Ishikawa (cell line): Measurements from ENCODE around the gene RNF20.

Experiments
- CEBPB ChIP-seq: IDR thresholded peaks from 2 replicates; pipeline ENCODE4 v1.6.1; 2012
- CREB1 ChIP-seq: IDR thresholded peaks from 2 replicates; pipeline ENCODE4 v1.6.1; 2012; ENCODE audit warnings: low read depth
- EGR1 ChIP-seq: IDR thresholded peaks from 2 replicates; pipeline ENCODE4 v1.6.1; 2012
- EP300 ChIP-seq: IDR thresholded peaks from 2 replicates; pipeline ENCODE4 v1.6.1; 2012; ENCODE audit warnings: borderline replicate concordance
- FOXM1 ChIP-seq: IDR thresholded peaks from 2 replicates; pipeline ENCODE4 v1.6.1; 2012; ENCODE audit warnings: low read depth, borderline replicate concordance
- NFIC ChIP-seq: IDR thresholded peaks from 2 replicates; pipeline ENCODE4 v1.6.1; 2012
- RAD21 ChIP-seq: IDR thresholded peaks from 2 replicates; pipeline ENCODE4 v1.6.1; 2012; ENCODE audit warnings: low read depth
- TAF1 ChIP-seq: IDR thresholded peaks from 2 replicates; pipeline ENCODE4 v1.6.1; 2012; ENCODE audit warnings: low read depth, mild to moderate bottlenecking
- TCF12 ChIP-seq: IDR thresholded peaks from 2 replicates; pipeline ENCODE4 v1.6.1; 2012; ENCODE audit warnings: low read depth
- TEAD4 ChIP-seq: IDR thresholded peaks from 2 replicates; pipeline ENCODE4 v1.6.1; 2012
- YY1 ChIP-seq: IDR thresholded peaks from 2 replicates; pipeline ENCODE4 v1.6.1; 2012; ENCODE audit warnings: low read depth
- ZBTB7A ChIP-seq: IDR thresholded peaks from 2 replicates; pipeline ENCODE4 v1.6.1; 2012; ENCODE audit warnings: low read depth
- TF ChIP-seq, protein P1 (sequence below): IDR thresholded peaks from 2 replicates; pipeline ENCODE4 v1.6.1; 2012
- TF ChIP-seq, protein P2 (sequence below): IDR thresholded peaks from 2 replicates; pipeline ENCODE4 v1.6.1; 2012
- TF ChIP-seq, protein P3 (sequence below): IDR thresholded peaks from 2 replicates; pipeline ENCODE4 v1.6.1; 2012; ENCODE audit warnings: low read depth, mild to moderate bottlenecking

RNF20 gene

GRCh38 chr9:101487443-101487840, 46.2 kb upstream of the RNF20 start:
- TF ChIP-seq TCF12 (no peak), EGR1 (no peak), YY1 (no peak)

- TF ChIP-seq CREB1, result no peak
- TF ChIP-seq, protein P1, sequence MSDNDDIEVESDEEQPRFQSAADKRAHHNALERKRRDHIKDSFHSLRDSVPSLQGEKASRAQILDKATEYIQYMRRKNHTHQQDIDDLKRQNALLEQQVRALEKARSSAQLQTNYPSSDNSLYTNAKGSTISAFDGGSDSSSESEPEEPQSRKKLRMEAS, result no peak
- TF ChIP-seq TEAD4, result no peak
- no peak for TF ChIP-seq FOXM1
- TF ChIP-seq YY1, result no peak
- TF ChIP-seq CEBPB, result no peak
- no peak for TF ChIP-seq TAF1
- TF ChIP-seq TCF12, result no peak
- TF ChIP-seq ZBTB7A, result no peak
- TF ChIP-seq, protein P2, sequence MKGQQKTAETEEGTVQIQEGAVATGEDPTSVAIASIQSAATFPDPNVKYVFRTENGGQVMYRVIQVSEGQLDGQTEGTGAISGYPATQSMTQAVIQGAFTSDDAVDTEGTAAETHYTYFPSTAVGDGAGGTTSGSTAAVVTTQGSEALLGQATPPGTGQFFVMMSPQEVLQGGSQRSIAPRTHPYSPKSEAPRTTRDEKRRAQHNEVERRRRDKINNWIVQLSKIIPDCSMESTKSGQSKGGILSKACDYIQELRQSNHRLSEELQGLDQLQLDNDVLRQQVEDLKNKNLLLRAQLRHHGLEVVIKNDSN, result no peak
- TF ChIP-seq, protein P3, sequence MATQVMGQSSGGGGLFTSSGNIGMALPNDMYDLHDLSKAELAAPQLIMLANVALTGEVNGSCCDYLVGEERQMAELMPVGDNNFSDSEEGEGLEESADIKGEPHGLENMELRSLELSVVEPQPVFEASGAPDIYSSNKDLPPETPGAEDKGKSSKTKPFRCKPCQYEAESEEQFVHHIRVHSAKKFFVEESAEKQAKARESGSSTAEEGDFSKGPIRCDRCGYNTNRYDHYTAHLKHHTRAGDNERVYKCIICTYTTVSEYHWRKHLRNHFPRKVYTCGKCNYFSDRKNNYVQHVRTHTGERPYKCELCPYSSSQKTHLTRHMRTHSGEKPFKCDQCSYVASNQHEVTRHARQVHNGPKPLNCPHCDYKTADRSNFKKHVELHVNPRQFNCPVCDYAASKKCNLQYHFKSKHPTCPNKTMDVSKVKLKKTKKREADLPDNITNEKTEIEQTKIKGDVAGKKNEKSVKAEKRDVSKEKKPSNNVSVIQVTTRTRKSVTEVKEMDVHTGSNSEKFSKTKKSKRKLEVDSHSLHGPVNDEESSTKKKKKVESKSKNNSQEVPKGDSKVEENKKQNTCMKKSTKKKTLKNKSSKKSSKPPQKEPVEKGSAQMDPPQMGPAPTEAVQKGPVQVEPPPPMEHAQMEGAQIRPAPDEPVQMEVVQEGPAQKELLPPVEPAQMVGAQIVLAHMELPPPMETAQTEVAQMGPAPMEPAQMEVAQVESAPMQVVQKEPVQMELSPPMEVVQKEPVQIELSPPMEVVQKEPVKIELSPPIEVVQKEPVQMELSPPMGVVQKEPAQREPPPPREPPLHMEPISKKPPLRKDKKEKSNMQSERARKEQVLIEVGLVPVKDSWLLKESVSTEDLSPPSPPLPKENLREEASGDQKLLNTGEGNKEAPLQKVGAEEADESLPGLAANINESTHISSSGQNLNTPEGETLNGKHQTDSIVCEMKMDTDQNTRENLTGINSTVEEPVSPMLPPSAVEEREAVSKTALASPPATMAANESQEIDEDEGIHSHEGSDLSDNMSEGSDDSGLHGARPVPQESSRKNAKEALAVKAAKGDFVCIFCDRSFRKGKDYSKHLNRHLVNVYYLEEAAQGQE, result no peak
- TF ChIP-seq EGR1, result no peak
- TF ChIP-seq NFIC, result no peak
- no peak for TF ChIP-seq RAD21
- TF ChIP-seq EP300, result no peak
Measured at GRCh38 chr9:101495810-101496209, 37.8 kb upstream of the RNF20 start.

DNA sequence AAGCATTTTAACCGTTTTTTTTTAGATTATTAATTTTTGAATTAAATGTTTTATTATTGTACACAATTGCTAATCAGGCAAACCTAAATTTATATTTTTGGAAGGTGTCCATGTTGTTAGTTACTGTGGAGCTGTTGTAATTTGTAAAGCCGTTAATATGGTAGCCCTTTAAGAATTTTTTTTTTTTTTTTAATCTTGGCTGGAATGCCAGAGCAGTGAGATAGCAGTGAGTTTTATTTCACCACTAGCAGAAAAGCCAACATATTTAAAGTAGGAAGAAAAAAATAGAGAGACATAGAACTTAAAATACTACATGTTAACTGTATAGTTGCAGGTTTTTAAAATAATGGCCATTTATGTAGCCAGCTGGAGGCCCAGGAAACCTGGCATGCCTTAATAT, 35.3 kb upstream of the RNF20 start:
- TF ChIP-seq, protein P1, result no peak
- TF ChIP-seq ZBTB7A, result no peak
- TF ChIP-seq TEAD4, result no peak
- TF ChIP-seq, protein P2, result no peak
- TF ChIP-seq EP300, result no peak
- TF ChIP-seq EGR1, result no peak
- no peak for TF ChIP-seq RAD21
- TF ChIP-seq YY1, result no peak
- TF ChIP-seq TCF12, result no peak
- no peak for TF ChIP-seq NFIC
- TF ChIP-seq CEBPB, result no peak
- TF ChIP-seq TAF1, result no peak
- no peak for TF ChIP-seq FOXM1
- TF ChIP-seq, protein P3, result no peak
- TF ChIP-seq CREB1, result no peak

GRCh38 chr9:101504188-101504587, 29.5 kb upstream of the RNF20 start:
- TF ChIP-seq ZBTB7A, result no peak
- TF ChIP-seq, protein P1, result no peak
- TF ChIP-seq, protein P3, result no peak
- TF ChIP-seq TEAD4, result no peak
- TF ChIP-seq EP300, result no peak
- TF ChIP-seq, protein P2, result no peak
- no peak for TF ChIP-seq RAD21
- no peak for TF ChIP-seq TAF1
- no peak for TF ChIP-seq FOXM1
- TF ChIP-seq CREB1, result no peak
